CD14-positive monocyte (primary cell): Measurements from ENCODE around the gene BRSK2. TPM values are rescaled to one million over a fixed set of nuclear protein-coding genes. Genes with fewer than 3 reads are reported as not detected.

Source experiments
- DNase-seq, 3 donors: peaks; one replicate each; pipeline ENCODE4 v3.0.0-alpha.2; 2011 to 2022
- H2AFZ ChIP-seq: 2 replicates; pipeline ENCODE4 v1.6.0; 2012; ENCODE audit warnings: mild to moderate bottlenecking, low read depth, low read length, inconsistent platforms; ENCODE audit not compliant: insufficient read depth, poor library complexity, severe bottlenecking
- H3K27ac ChIP-seq, 2 donors: 1 replicate in 1 of 2; 2 replicates in 1 of 2; pipeline ENCODE4 v1.5.1; 2012 to 2013; ENCODE audit warnings: low read length in 2 of 2, control low read depth in 1 of 2, inconsistent platforms in 1 of 2, low read depth in 1 of 2, mild to moderate bottlenecking in 1 of 2
- H3K27me3 ChIP-seq, 2 donors: one replicate each; pipeline versions ENCODE4 v1.6.0 to v1.6.1; 2011 to 2013; ENCODE audit warnings: low read length in 2 of 2; ENCODE audit not compliant: control insufficient read depth in 2 of 2, insufficient read depth in 2 of 2
- H3K36me3 ChIP-seq, 2 donors: replicated peaks in 1 of 2; 1 replicate in 1 of 2; 2 replicates in 1 of 2; pipeline versions ENCODE4 v1.5.1 to v1.6.1; 2012 to 2013; ENCODE audit warnings: low read length in 2 of 2, control low read depth in 1 of 2, inconsistent platforms in 1 of 2, mild to moderate bottlenecking in 1 of 2; ENCODE audit not compliant: insufficient read depth in 2 of 2, control insufficient read depth in 1 of 2
- H3K4me1 ChIP-seq, 2 donors: 1 replicate in 1 of 2; 2 replicates in 1 of 2; pipeline versions ENCODE4 v1.5.1 to v1.6.1; 2012 to 2013; ENCODE audit warnings: low read length in 2 of 2, control low read depth in 1 of 2, inconsistent platforms in 1 of 2, mild to moderate bottlenecking in 1 of 2, moderate library complexity in 1 of 2; ENCODE audit not compliant: insufficient read depth in 2 of 2, control insufficient read depth in 1 of 2
- H3K4me2 ChIP-seq: replicated peaks from 2 replicates; pipeline ENCODE3; 2012; ENCODE audit warnings: low read length, moderate library complexity, mild to moderate bottlenecking; ENCODE audit not compliant: poor library complexity, severe bottlenecking; ENCODE audit errors: extremely low read depth
- H3K4me3 ChIP-seq, 3 experiments: fragments of 200-600 bp in 1 of 3; sonication (generic) in 1 of 3; replicated peaks in 1 of 3; 1 replicate in 2 of 3; 2 replicates in 1 of 3; pipeline ENCODE4 v1.5.1; 2011 to 2013; ENCODE audit warnings: low read length in 3 of 3, mild to moderate bottlenecking in 3 of 3, control low read depth in 2 of 3, low read depth in 2 of 3, inconsistent platforms in 1 of 3, moderate library complexity in 1 of 3
- H3K79me2 ChIP-seq: 2 replicates; pipeline ENCODE4 v1.6.0; 2012; ENCODE audit warnings: mild to moderate bottlenecking, control low read depth, inconsistent platforms, low read length, moderate library complexity; ENCODE audit not compliant: insufficient read depth
- H3K9ac ChIP-seq: 2 replicates; pipeline ENCODE4 v1.6.0; 2017; ENCODE audit warnings: low read length, mild to moderate bottlenecking; ENCODE audit not compliant: insufficient read depth, poor library complexity, severe bottlenecking
- H3K9me3 ChIP-seq, 2 donors: replicated peaks in 1 of 2; 1 replicate in 1 of 2; 2 replicates in 1 of 2; pipeline versions ENCODE4 v1.5.1 to v1.6.1; 2012 to 2013; ENCODE audit warnings: low read length in 2 of 2, control low read depth in 1 of 2; ENCODE audit not compliant: control insufficient read depth in 1 of 2, insufficient read depth in 1 of 2
- H4K20me1 ChIP-seq: 2 replicates; pipeline ENCODE4 v1.6.0; 2012; ENCODE audit warnings: mild to moderate bottlenecking, low read length, control low read depth, moderate library complexity; ENCODE audit not compliant: insufficient read depth
- H3K27ac Mint-ChIP-seq, 7 donors: one replicate each; pipeline ENCODE4 v1.8.0; 2020; ENCODE audit warnings: mild to moderate bottlenecking in 7 of 7, mixed read lengths in 7 of 7, moderate library complexity in 6 of 7, inconsistent platforms in 2 of 7
- H3K27me3 Mint-ChIP-seq, 3 donors: one replicate each; pipeline ENCODE4 v1.8.0; 2021 to 2022; ENCODE audit warnings: low read depth in 3 of 3, mild to moderate bottlenecking in 3 of 3, mixed read lengths in 3 of 3, moderate library complexity in 3 of 3, inconsistent platforms in 1 of 3
- H3K36me3 Mint-ChIP-seq, 2 donors: one replicate each; pipeline ENCODE4 v1.8.0; 2020; ENCODE audit warnings: mixed read lengths in 2 of 2, inconsistent platforms in 1 of 2, mild to moderate bottlenecking in 1 of 2
- H3K4me1 Mint-ChIP-seq: one replicate; pipeline ENCODE4 v1.8.0; 2020; ENCODE audit warnings: mild to moderate bottlenecking, mixed read lengths
- H3K4me3 Mint-ChIP-seq, 2 donors: one replicate each; pipeline ENCODE4 v1.8.0; 2020; ENCODE audit warnings: mild to moderate bottlenecking in 2 of 2, mixed read lengths in 2 of 2, moderate library complexity in 1 of 2
- H3K9me3 Mint-ChIP-seq, 7 donors: one replicate each; pipeline ENCODE4 v1.8.0; 2020 to 2022; ENCODE audit warnings: mixed read lengths in 7 of 7, mild to moderate bottlenecking in 6 of 7, moderate library complexity in 6 of 7, inconsistent platforms in 2 of 7
- WGBS: methylation state at CpG from one replicate; pipeline ENCODE4 v1.1.5; 2013; ENCODE audit warnings: missing lambda C conversion rate; ENCODE audit not compliant: insufficient coverage; 5-methylcytosine and 5-hydroxymethylcytosine counted together
- intact Hi-C, 2 donors: fragments of 100-400 bp; cut with micrococcal nuclease; formaldehyde crosslinking; loops; one replicate each; pipeline versions ENCODE4 v1.15.0 to v1.15.1; 2023
- polyA plus RNA-seq, 3 donors: library from polyadenylated mRNA; depleted of rRNA in 1 of 3; unstranded in 2 of 3; stranded (reverse) in 1 of 3; fragments of 300-500 nt in 2 of 3; fragments of >200 nt in 1 of 3; fragmentation: Illumina TruSeq in 2 of 3; gene quantifications; 1 replicate in 2 of 3; 2 replicates in 1 of 3; pipeline ENCODE4 v1.2.3, GENCODE V29; 2012 to 2021
- TF ChIP-seq, protein P1 (sequence below): fragments of 200-600 bp; IDR thresholded peaks from one replicate; pipeline ENCODE4 v1.8.0; 2022; ENCODE audit warnings: antibody characterized with exemption, mild to moderate bottlenecking

Gene BRSK2
- polyA plus RNA-seq, 3 donors: 0.13 TPM; not detected in 2

DNA sequence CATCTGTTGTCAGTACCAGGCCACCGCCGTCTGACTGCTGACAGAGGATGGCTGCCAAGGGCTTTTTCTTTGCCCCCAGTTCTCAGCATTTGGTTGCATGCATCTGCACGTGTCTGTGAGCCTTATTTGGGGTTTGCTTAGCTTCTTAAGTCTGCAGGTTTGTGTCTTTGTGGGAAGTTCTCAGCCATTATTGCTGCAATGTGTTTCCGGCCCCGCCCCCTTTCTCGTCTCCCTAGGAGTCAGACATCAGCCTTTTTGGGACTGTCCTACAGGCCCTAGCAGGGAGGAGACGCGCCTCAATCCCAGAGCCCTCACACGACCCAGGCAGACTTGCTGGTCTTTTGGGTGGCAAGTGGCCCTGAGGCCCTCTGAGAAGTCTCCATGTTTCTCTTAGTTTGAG is 88.8 kb downstream of the BRSK2 start:
- Histone ChIP-seq H3K4me1 (peaks cover 13 to 15% of the 10 kb centered on the region in 2 donors), H3K4me2 (no peak overlapping the region), H3K36me3 (peaks cover 46 to 73% of the 10 kb centered on the region in 2 donors), H4K20me1 (peaks cover 66% of the 10 kb centered on the region), H3K27ac (no peak overlapping the region), H3K9me3 (no peaks in the 10 kb centered on the region), H2AFZ (no peak overlapping the region), H3K27me3 (no peaks in the 10 kb centered on the region), H3K4me3 (no peak overlapping the region), H3K79me2 (no peaks in the 10 kb centered on the region), H3K9ac (no peak overlapping the region)
- peaks cover 67 to 75% of the 10 kb centered on the region in 2 donors for H3K36me3 Mint-ChIP-seq
- intact Hi-C loops: no loop called here
- TF ChIP-seq, protein P1, sequence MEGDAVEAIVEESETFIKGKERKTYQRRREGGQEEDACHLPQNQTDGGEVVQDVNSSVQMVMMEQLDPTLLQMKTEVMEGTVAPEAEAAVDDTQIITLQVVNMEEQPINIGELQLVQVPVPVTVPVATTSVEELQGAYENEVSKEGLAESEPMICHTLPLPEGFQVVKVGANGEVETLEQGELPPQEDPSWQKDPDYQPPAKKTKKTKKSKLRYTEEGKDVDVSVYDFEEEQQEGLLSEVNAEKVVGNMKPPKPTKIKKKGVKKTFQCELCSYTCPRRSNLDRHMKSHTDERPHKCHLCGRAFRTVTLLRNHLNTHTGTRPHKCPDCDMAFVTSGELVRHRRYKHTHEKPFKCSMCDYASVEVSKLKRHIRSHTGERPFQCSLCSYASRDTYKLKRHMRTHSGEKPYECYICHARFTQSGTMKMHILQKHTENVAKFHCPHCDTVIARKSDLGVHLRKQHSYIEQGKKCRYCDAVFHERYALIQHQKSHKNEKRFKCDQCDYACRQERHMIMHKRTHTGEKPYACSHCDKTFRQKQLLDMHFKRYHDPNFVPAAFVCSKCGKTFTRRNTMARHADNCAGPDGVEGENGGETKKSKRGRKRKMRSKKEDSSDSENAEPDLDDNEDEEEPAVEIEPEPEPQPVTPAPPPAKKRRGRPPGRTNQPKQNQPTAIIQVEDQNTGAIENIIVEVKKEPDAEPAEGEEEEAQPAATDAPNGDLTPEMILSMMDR: no peak
- WGBS: 84% methylated on average over 5 of the region's 9 CpGs
- H3K27ac Mint-ChIP-seq: peak overlapping the region in 3 of 7 donors; percentile 47 to 82 (median 77)
- no peaks in the 10 kb centered on the region for H3K9me3 Mint-ChIP-seq
- peak; percentile 7 to 27 (median 8) for DNase-seq
- H3K27me3 Mint-ChIP-seq: no peaks in the 10 kb centered on the region
- H3K4me3 Mint-ChIP-seq: peak overlapping the region in 1 of 2 donors; percentile 44
- peaks cover 12% of the 10 kb centered on the region for H3K4me1 Mint-ChIP-seq

DNA sequence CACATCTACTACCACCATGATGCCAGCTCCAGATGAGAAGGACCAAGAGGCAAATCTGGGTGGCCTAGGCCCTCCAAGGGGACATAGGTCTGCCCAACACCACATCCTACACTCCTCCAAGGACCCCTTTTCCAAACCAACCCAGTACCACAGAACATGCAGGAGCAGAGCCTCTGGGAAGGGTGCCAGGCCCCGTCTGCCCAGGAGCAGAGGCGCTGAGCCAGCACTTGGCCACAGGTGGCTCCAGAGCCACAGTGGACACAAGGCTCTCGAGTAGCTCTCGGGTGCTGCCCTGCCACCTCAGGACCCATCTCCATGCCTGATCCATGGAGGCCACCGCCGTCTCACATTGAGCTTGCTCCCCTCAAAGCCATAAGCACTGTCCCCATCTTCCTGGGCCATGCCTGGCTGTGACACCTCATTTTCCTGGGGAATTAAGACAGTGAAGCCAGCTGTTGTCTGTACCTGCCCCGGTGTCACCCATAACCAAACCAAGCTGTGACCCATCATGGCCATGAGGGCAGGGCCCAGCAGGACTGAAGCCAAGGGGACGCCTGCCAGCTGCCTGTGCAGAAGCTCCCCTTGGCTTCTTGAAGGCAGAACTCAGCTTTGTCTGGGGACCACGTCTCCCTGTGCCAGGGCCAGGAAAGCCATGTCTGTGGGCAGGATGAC is 89.4 kb downstream of the BRSK2 start:
- no peaks in the 10 kb centered on the region for H3K9me3 Mint-ChIP-seq
- H3K9me3 ChIP-seq: no peaks in the 10 kb centered on the region
- H3K27me3 ChIP-seq: no peaks in the 10 kb centered on the region
- H3K4me3 ChIP-seq: no peak overlapping the region
- H3K9ac ChIP-seq: no peak overlapping the region
- no peak overlapping the region for H3K4me2 ChIP-seq
- DNase-seq: no peak
- peak overlapping the region in 1 of 7 donors; percentile 82 for H3K27ac Mint-ChIP-seq
- intact Hi-C loops: no loop called here
- H3K27ac ChIP-seq: no peak overlapping the region
- H3K27me3 Mint-ChIP-seq: no peaks in the 10 kb centered on the region
- H3K4me3 Mint-ChIP-seq: no peak overlapping the region
- H4K20me1 ChIP-seq: peaks cover 72% of the 10 kb centered on the region
- H3K4me1 Mint-ChIP-seq: peaks cover 12% of the 10 kb centered on the region
- TF ChIP-seq, protein P1: no peak
- peaks cover 40 to 67% of the 10 kb centered on the region in 2 donors for H3K36me3 ChIP-seq
- peaks cover 4% of the 10 kb centered on the region for H3K79me2 ChIP-seq
- 92% methylated on average over 9 of the region's 9 CpGs for WGBS
- no peak overlapping the region for H2AFZ ChIP-seq
- H3K36me3 Mint-ChIP-seq: peaks cover 62 to 70% of the 10 kb centered on the region in 2 donors
- H3K4me1 ChIP-seq: peaks cover 13 to 15% of the 10 kb centered on the region in 2 donors
